ENCODE results near the gene PRPF31. TPM values are rescaled to one million over a fixed set of nuclear protein-coding genes. Genes with fewer than 3 reads are reported as not detected.

Gene PRPF31
- total and polyA plus RNA-seq, 9 of the 15 experiments (the other 6 are each of a cell fraction or from before 2014, with no cell fraction given), result 5.8 to 92.2 (median 69.2) TPM

DNA sequence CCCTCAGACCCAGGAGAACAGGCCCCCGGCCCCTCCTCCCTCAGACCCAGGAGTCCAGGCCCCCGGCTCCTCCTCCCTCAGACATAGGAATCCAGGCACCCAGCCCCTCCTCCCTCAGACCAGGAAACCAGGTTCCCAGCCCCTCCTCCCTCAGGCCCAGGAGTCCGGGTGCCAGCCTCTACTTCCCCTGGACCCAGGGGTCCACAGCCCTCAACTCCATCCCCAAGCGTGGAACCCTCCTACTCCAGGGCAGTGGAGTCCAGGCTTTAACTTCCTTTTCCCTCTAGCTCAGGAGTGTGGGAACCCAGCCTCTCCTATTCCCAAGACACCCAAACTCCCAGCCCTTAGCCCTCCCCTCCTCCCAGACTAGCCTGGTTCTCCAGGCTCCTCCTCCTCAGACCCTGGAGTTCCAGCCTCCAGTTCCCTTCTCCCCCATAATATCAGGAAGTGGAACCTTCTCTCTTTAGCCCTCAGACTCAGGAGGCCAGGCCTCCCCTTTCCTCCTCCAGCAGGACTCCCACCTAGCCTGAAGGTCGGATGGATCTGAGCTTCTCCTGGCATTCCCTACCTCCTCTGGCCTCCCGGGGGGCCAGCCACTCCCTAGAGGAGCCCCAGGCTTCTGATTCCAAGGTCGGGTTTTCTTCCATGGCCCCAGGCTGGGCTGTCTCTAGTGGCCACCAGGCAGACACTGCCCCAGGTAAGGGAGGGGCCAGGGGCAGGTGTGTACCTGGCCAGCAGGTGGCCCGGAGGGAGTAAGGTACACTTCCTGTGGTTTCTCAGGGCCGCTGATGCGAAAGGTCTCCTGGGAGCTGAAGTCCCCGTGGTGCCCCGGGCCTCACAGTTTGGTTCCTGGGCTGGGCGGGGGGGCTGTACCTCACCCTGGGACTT is 57.2 kb downstream of the PRPF31 start, which contains the start of gene TMC4 (continued):
- TF ChIP-seq, protein P1, sequence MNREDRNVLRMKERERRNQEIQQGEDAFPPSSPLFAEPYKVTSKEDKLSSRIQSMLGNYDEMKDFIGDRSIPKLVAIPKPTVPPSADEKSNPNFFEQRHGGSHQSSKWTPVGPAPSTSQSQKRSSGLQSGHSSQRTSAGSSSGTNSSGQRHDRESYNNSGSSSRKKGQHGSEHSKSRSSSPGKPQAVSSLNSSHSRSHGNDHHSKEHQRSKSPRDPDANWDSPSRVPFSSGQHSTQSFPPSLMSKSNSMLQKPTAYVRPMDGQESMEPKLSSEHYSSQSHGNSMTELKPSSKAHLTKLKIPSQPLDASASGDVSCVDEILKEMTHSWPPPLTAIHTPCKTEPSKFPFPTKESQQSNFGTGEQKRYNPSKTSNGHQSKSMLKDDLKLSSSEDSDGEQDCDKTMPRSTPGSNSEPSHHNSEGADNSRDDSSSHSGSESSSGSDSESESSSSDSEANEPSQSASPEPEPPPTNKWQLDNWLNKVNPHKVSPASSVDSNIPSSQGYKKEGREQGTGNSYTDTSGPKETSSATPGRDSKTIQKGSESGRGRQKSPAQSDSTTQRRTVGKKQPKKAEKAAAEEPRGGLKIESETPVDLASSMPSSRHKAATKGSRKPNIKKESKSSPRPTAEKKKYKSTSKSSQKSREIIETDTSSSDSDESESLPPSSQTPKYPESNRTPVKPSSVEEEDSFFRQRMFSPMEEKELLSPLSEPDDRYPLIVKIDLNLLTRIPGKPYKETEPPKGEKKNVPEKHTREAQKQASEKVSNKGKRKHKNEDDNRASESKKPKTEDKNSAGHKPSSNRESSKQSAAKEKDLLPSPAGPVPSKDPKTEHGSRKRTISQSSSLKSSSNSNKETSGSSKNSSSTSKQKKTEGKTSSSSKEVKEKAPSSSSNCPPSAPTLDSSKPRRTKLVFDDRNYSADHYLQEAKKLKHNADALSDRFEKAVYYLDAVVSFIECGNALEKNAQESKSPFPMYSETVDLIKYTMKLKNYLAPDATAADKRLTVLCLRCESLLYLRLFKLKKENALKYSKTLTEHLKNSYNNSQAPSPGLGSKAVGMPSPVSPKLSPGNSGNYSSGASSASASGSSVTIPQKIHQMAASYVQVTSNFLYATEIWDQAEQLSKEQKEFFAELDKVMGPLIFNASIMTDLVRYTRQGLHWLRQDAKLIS (CRISPR knock-in tag; IDR thresholded peaks at IDR 0.05), result no peak
- no peak for TF ChIP-seq ZNF717 (CRISPR knock-in tag; IDR thresholded peaks at IDR 0.05)
- no peak for TF ChIP-seq ZNF77 (CRISPR knock-in tag; IDR thresholded peaks at IDR 0.05)
- TF ChIP-seq, protein P2, sequence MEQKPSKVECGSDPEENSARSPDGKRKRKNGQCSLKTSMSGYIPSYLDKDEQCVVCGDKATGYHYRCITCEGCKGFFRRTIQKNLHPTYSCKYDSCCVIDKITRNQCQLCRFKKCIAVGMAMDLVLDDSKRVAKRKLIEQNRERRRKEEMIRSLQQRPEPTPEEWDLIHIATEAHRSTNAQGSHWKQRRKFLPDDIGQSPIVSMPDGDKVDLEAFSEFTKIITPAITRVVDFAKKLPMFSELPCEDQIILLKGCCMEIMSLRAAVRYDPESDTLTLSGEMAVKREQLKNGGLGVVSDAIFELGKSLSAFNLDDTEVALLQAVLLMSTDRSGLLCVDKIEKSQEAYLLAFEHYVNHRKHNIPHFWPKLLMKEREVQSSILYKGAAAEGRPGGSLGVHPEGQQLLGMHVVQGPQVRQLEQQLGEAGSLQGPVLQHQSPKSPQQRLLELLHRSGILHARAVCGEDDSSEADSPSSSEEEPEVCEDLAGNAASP (IDR thresholded peaks at IDR 0.05), result no peak
- TF ChIP-seq UBTF (IDR thresholded peaks at IDR 0.05; ENCODE audit: borderline replicate concordance in 1 of 2, low read depth in 2 of 2, low read length in 2 of 2), result no peak
- peak; percentile 40 for TF ChIP-seq E2F8 (IDR thresholded peaks at IDR 0.05; ENCODE audit: low read depth, partially characterized antibody)
- TF ChIP-seq MTA2 (IDR thresholded peaks at IDR 0.05; ENCODE audit: low read depth), result no peak
- TF ChIP-seq SRSF3 (IDR thresholded peaks at IDR 0.05; ENCODE audit: insufficient read depth, low read length), result no peak
- TF ChIP-seq ESRRA (IDR thresholded peaks at IDR 0.05; ENCODE audit: borderline replicate concordance, low read depth), result no peak
- no peak for TF ChIP-seq ETS2 (tag; IDR thresholded peaks at IDR 0.05; ENCODE audit: borderline replicate concordance, poor library complexity, severe bottlenecking)
- TF ChIP-seq, protein P3, sequence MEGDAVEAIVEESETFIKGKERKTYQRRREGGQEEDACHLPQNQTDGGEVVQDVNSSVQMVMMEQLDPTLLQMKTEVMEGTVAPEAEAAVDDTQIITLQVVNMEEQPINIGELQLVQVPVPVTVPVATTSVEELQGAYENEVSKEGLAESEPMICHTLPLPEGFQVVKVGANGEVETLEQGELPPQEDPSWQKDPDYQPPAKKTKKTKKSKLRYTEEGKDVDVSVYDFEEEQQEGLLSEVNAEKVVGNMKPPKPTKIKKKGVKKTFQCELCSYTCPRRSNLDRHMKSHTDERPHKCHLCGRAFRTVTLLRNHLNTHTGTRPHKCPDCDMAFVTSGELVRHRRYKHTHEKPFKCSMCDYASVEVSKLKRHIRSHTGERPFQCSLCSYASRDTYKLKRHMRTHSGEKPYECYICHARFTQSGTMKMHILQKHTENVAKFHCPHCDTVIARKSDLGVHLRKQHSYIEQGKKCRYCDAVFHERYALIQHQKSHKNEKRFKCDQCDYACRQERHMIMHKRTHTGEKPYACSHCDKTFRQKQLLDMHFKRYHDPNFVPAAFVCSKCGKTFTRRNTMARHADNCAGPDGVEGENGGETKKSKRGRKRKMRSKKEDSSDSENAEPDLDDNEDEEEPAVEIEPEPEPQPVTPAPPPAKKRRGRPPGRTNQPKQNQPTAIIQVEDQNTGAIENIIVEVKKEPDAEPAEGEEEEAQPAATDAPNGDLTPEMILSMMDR (IDR thresholded peaks at IDR 0.05 in 2 of 3, conservative IDR thresholded peaks at IDR 0.05 in 1 of 3; ENCODE audit: insufficient read depth in 2 of 3, low read depth in 1 of 3, low read length in 3 of 3), result peak in 2 of 3 experiments; percentile 22 to 58; a peak in 3 of 6 replicates
- TF ChIP-seq SMC3 (conservative IDR thresholded peaks at IDR 0.05; ENCODE audit: insufficient read depth, low read depth, low read length), result no peak
- no peak for TF ChIP-seq CSDE1 (IDR thresholded peaks at IDR 0.05)
